SK-N-SH (cell line): ENCODE results near the gene LYPD4. TPM values are rescaled to one million over a fixed set of nuclear protein-coding genes. Genes with fewer than 3 reads are reported as not detected.

Source experiments
- CTCF ChIA-PET: fragments of 300-600, 350-600 bp; formaldehyde crosslinking; extraction: SDS; loops from one replicate; lab custom pipeline; 2021; lab: Yijun Ruan, JAX
- POLR2A ChIA-PET: fragments of 350-600 bp; sonication (Branson Sonifier 250); formaldehyde crosslinking; extraction: SDS; loops from one replicate; lab custom pipeline; 2020; ENCODE audit warnings: antibody characterized with exemption, inconsistent platforms; lab: Yijun Ruan, JAX
- DNase-seq: peaks from one replicate; pipeline ENCODE4 v3.0.0; 2012
- H2AFZ ChIP-seq: fragments of 200-600 bp; sonication (generic); 2 replicates; pipeline ENCODE4 v1.8.1; 2016; ENCODE audit warnings: antibody characterized with exemption, mild to moderate bottlenecking, low read depth
- H3F3A ChIP-seq: fragments of 200-600 bp; sonication (generic); replicated peaks from 2 replicates; pipeline ENCODE3; 2016; ENCODE audit warnings: antibody characterized with exemption, mild to moderate bottlenecking; ENCODE audit not compliant: insufficient read depth
- H3K27ac ChIP-seq, 2 experiments: fragments of 200-500 bp in 1 of 2; fragments of 200-600 bp in 1 of 2; sonication (Bioruptor generic) in 1 of 2; sonication (generic), shearing (Covaris generic) in 1 of 2; 2 replicates each; pipeline versions ENCODE4 v1.5.1 to v1.6.1; 2014 to 2016; ENCODE audit warnings: low read depth in 2 of 2, inconsistent platforms in 1 of 2, low read length in 1 of 2, mild to moderate bottlenecking in 1 of 2, mixed read lengths in 1 of 2
- H3K27me3 ChIP-seq: fragments of 200-600 bp; sonication (generic), shearing (Covaris generic); 2 replicates; pipeline ENCODE4 v1.6.1; 2016; ENCODE audit warnings: mixed run types; ENCODE audit not compliant: insufficient read depth
- H3K36me3 ChIP-seq, 2 experiments: fragments of 200-500 bp in 1 of 2; fragments of 200-600 bp in 1 of 2; sonication (Bioruptor generic) in 1 of 2; sonication (generic) in 1 of 2; replicated peaks in 1 of 2; 2 replicates each; pipeline versions ENCODE3 to v1.5.1; 2014 to 2016; ENCODE audit warnings: low read length in 1 of 2, mild to moderate bottlenecking in 1 of 2; ENCODE audit not compliant: insufficient read depth in 2 of 2, control insufficient read depth in 1 of 2
- H3K4me1 ChIP-seq, 2 experiments: fragments of 200-500 bp in 1 of 2; fragments of 200-600 bp in 1 of 2; sonication (Bioruptor generic) in 1 of 2; sonication (generic), shearing (Covaris generic) in 1 of 2; 2 replicates each; pipeline versions ENCODE4 v1.5.1 to v1.6.1; 2014 to 2016; ENCODE audit warnings: low read depth in 1 of 2, low read length in 1 of 2, mixed run types in 1 of 2; ENCODE audit not compliant: insufficient read depth in 2 of 2, control insufficient read depth in 1 of 2
- H3K4me2 ChIP-seq: fragments of 200-600 bp; sonication (generic), shearing (Covaris generic); 2 replicates; pipeline ENCODE4 v1.6.1; 2017; ENCODE audit warnings: mixed run types
- H3K4me3 ChIP-seq, 2 experiments: fragments of 200-500 bp in 1 of 2; fragments of 200-600 bp in 1 of 2; sonication (Bioruptor generic) in 1 of 2; sonication (generic), shearing (Covaris generic) in 1 of 2; 2 replicates each; pipeline versions ENCODE4 v1.5.1 to v1.8.1; 2014 to 2016; ENCODE audit warnings: low read depth in 2 of 2, inconsistent platforms in 1 of 2, low read length in 1 of 2, mild to moderate bottlenecking in 1 of 2, mixed read lengths in 1 of 2, moderate library complexity in 1 of 2
- H3K79me2 ChIP-seq: fragments of 200-600 bp; sonication (generic); 2 replicates; pipeline ENCODE4 v1.8.1; 2017; ENCODE audit warnings: mild to moderate bottlenecking; ENCODE audit not compliant: insufficient read depth
- H3K9ac ChIP-seq: fragments of 200-600 bp; sonication (generic); 2 replicates; pipeline ENCODE4 v1.6.1; 2017; ENCODE audit warnings: mixed run types
- H3K9me2 ChIP-seq: fragments of 200-600 bp; sonication (generic); 2 replicates; pipeline ENCODE4 v1.6.1; 2017; ENCODE audit warnings: mixed run types
- H3K9me3 ChIP-seq: fragments of 200-600 bp; sonication (generic); 2 replicates; pipeline ENCODE4 v1.6.1; 2017; ENCODE audit warnings: mixed run types, mild to moderate bottlenecking, moderate library complexity
- H4K20me1 ChIP-seq: fragments of 200-600 bp; sonication (generic); 2 replicates; pipeline ENCODE4 v1.6.1; 2017; ENCODE audit warnings: mild to moderate bottlenecking, mixed run types; ENCODE audit not compliant: insufficient read depth
- FOSL2 ChIP-seq: IDR thresholded peaks from 2 replicates; pipeline ENCODE4 v1.4.0; 2012; ENCODE audit warnings: low read depth, mild to moderate bottlenecking, moderate library complexity, borderline replicate concordance
- FOXJ3 ChIP-seq: sonication (generic); formaldehyde crosslinking; IDR thresholded peaks from 2 replicates; pipeline ENCODE4 v1.5.1; 2020; ENCODE audit warnings: mild to moderate bottlenecking, missing genetic modification reagents
- FOXM1 ChIP-seq: IDR thresholded peaks from 2 replicates; pipeline ENCODE4 v1.4.0; 2012; ENCODE audit warnings: low read depth, mild to moderate bottlenecking
- GATA2 ChIP-seq: sonication (generic); formaldehyde crosslinking; IDR thresholded peaks from 2 replicates; pipeline ENCODE4 v1.5.0; 2020; ENCODE audit warnings: mild to moderate bottlenecking, missing genetic modification reagents
- IRF3 ChIP-seq: fragments of 150-350 bp; IDR thresholded peaks from 2 replicates; pipeline ENCODE4 v1.6.1; 2016; ENCODE audit warnings: mild to moderate bottlenecking, low read depth, low read length
- JUND ChIP-seq: IDR thresholded peaks from 2 replicates; pipeline ENCODE4 v1.4.0; 2012
- MAX ChIP-seq: IDR thresholded peaks from 2 replicates; pipeline ENCODE4 v1.4.0; 2012; ENCODE audit warnings: low read depth
- MEF2A ChIP-seq: IDR thresholded peaks from 2 replicates; pipeline ENCODE4 v1.4.0; 2012; ENCODE audit warnings: low read depth, borderline replicate concordance
- NFIC ChIP-seq: IDR thresholded peaks from 2 replicates; pipeline ENCODE4 v1.4.0; 2012; ENCODE audit warnings: borderline replicate concordance
- NRF1 ChIP-seq: IDR thresholded peaks from 2 replicates; pipeline ENCODE4 v1.6.1; 2012; ENCODE audit warnings: low read depth, mild to moderate bottlenecking, low read length
- RAD21 ChIP-seq: IDR thresholded peaks from 2 replicates; pipeline ENCODE4 v1.6.1; 2012; ENCODE audit warnings: mild to moderate bottlenecking, low read length
- RCOR1 ChIP-seq: fragments of 150-350 bp; IDR thresholded peaks from 2 replicates; pipeline ENCODE4 v1.6.1; 2017; ENCODE audit warnings: antibody characterized with exemption, low read length
- RFX5 ChIP-seq: IDR thresholded peaks from 2 replicates; pipeline ENCODE4 v1.6.1; 2012; ENCODE audit warnings: mild to moderate bottlenecking, improper control_type of control experiment, low read length
- RXRA ChIP-seq: IDR thresholded peaks from 2 replicates; pipeline ENCODE4 v1.4.0; 2012; ENCODE audit warnings: low read depth, mild to moderate bottlenecking, borderline replicate concordance
- SIN3A ChIP-seq: IDR thresholded peaks from 2 replicates; pipeline ENCODE4 v1.6.1; 2012; ENCODE audit warnings: low read depth, mild to moderate bottlenecking, low read length, moderate library complexity, borderline replicate concordance
- SMC3 ChIP-seq: IDR thresholded peaks from 2 replicates; pipeline ENCODE4 v1.6.1; 2012; ENCODE audit warnings: low read depth, low read length, improper control_type of control experiment
- YY1 ChIP-seq: IDR thresholded peaks from 2 replicates; pipeline ENCODE4 v1.4.0; 2012; ENCODE audit warnings: low read depth, mild to moderate bottlenecking
- WGBS: methylation state at CpG from one replicate; pipeline ENCODE4 v1.1.6; 2017; ENCODE audit warnings: low lambda C conversion rate; 5-methylcytosine and 5-hydroxymethylcytosine counted together
- polyA plus RNA-seq, 3 experiments: library from polyadenylated mRNA; depleted of rRNA; stranded (reverse); fragments of >200 nt; gene quantifications; 2 replicates each; pipeline ENCODE4 v1.2.3, GENCODE V29; 2012
- TF ChIP-seq, protein P1 (sequence below): fragments of 200-600 bp; sonication (generic); IDR thresholded peaks from 2 replicates; pipeline ENCODE4 v1.6.1; 2017; ENCODE audit warnings: antibody characterized with exemption, mild to moderate bottlenecking, moderate library complexity
- TF ChIP-seq, protein P2 (sequence below): IDR thresholded peaks from 2 replicates; pipeline ENCODE4; 2012

LYPD4 gene
- polyA plus RNA-seq, 1 of the 3 experiments (the other 2 are of a cell fraction): not detected

GRCh38 chr19:41889896-41890295 is 45.4 kb upstream of the LYPD4 start:
- H3K36me3 ChIP-seq: peaks cover 24 to 27% of the 10 kb centered on the region in 2 experiments
- 93% methylated on average over 8 of the region's 8 CpGs for WGBS
- H3K4me1 ChIP-seq: peaks cover 3 to 11% of the 10 kb centered on the region in 2 experiments; a peak in 3 of 4 replicates
- CTCF ChIA-PET: interaction anchor here (2.9 kb wide), 1 partner anchor 62 kb away, joined by 9 read pairs; no protein-coding TSS in a partner anchor
- H4K20me1 ChIP-seq: peaks cover 39% of the 10 kb centered on the region
- H3K27me3 ChIP-seq: no peaks in the 10 kb centered on the region
- no peak overlapping the region for H3K9ac ChIP-seq
- DNase-seq: no peak
- H3F3A ChIP-seq: no peaks in the 10 kb centered on the region
- H3K4me2 ChIP-seq: no peak overlapping the region
- H3K79me2 ChIP-seq: peaks cover 33% of the 10 kb centered on the region
- no peak overlapping the region for H2AFZ ChIP-seq
- H3K27ac ChIP-seq: no peak overlapping the region
- H3K9me3 ChIP-seq: no peaks in the 10 kb centered on the region; the same call in 1 of the 2 replicates
- POLR2A ChIA-PET: no interaction called here
- no peak for TF ChIP-seq NRF1
- TF ChIP-seq, all 33 proteins: peak for 0
- H3K9me2 ChIP-seq: no peaks in the 10 kb centered on the region
- no peak overlapping the region for H3K4me3 ChIP-seq

- no peaks in the 10 kb centered on the region; the same call in 1 of the 2 replicates for H3K9me3 ChIP-seq
- POLR2A ChIA-PET: no interaction called here
- no peak overlapping the region for H3K4me3 ChIP-seq
- H3K4me2 ChIP-seq: no peak overlapping the region
- H3K4me1 ChIP-seq: peaks cover 7 to 11% of the 10 kb centered on the region in 2 experiments; a peak in 3 of 4 replicates
- no peaks in the 10 kb centered on the region for H3K9me2 ChIP-seq
- peaks cover 19 to 27% of the 10 kb centered on the region in 2 experiments for H3K36me3 ChIP-seq
- H3K9ac ChIP-seq: no peak overlapping the region
- DNase-seq: no peak
- no peak for TF ChIP-seq NFIC
- no peak for TF ChIP-seq MAX
- no peak for TF ChIP-seq JUND
- TF ChIP-seq YY1: no peak
- TF ChIP-seq, protein P1, sequence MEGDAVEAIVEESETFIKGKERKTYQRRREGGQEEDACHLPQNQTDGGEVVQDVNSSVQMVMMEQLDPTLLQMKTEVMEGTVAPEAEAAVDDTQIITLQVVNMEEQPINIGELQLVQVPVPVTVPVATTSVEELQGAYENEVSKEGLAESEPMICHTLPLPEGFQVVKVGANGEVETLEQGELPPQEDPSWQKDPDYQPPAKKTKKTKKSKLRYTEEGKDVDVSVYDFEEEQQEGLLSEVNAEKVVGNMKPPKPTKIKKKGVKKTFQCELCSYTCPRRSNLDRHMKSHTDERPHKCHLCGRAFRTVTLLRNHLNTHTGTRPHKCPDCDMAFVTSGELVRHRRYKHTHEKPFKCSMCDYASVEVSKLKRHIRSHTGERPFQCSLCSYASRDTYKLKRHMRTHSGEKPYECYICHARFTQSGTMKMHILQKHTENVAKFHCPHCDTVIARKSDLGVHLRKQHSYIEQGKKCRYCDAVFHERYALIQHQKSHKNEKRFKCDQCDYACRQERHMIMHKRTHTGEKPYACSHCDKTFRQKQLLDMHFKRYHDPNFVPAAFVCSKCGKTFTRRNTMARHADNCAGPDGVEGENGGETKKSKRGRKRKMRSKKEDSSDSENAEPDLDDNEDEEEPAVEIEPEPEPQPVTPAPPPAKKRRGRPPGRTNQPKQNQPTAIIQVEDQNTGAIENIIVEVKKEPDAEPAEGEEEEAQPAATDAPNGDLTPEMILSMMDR: no peak
- no peak for TF ChIP-seq NRF1
- no peak for TF ChIP-seq GATA2
- TF ChIP-seq RCOR1: no peak
- no peak for TF ChIP-seq FOXJ3
- no peak for TF ChIP-seq RXRA
- TF ChIP-seq IRF3: no peak
- TF ChIP-seq FOXM1: no peak
- TF ChIP-seq SMC3: no peak
- no peak for TF ChIP-seq MEF2A
- no peak for TF ChIP-seq RFX5
- TF ChIP-seq, protein P2, sequence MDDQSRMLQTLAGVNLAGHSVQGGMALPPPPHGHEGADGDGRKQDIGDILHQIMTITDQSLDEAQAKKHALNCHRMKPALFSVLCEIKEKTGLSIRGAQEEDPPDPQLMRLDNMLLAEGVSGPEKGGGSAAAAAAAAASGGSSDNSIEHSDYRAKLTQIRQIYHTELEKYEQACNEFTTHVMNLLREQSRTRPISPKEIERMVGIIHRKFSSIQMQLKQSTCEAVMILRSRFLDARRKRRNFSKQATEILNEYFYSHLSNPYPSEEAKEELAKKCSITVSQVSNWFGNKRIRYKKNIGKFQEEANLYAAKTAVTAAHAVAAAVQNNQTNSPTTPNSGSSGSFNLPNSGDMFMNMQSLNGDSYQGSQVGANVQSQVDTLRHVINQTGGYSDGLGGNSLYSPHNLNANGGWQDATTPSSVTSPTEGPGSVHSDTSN: no peak
- TF ChIP-seq FOSL2: no peak
- no peak for TF ChIP-seq RAD21
- no peak for TF ChIP-seq SIN3A
- CTCF ChIA-PET: interaction anchor here (2.9 kb wide), 1 partner anchor 63 kb away, joined by 9 read pairs; no protein-coding TSS in a partner anchor
- no peak overlapping the region for H2AFZ ChIP-seq
- no peaks in the 10 kb centered on the region for H3F3A ChIP-seq
- no peaks in the 10 kb centered on the region for H3K27me3 ChIP-seq
- 93% methylated on average over 12 of the region's 12 CpGs for WGBS
- no peak overlapping the region for H3K27ac ChIP-seq
- peaks cover 42% of the 10 kb centered on the region for H4K20me1 ChIP-seq
- peaks cover 40% of the 10 kb centered on the region for H3K79me2 ChIP-seq
Observed at GRCh38 chr19:41888926-41889325, 44.4 kb upstream of the LYPD4 start.
